H1 (cell line): ENCODE results near the gene SYT14.

Source experiments
- ASH2L ChIP-seq: fragments of 200-600, 300-600 bp; sonication (generic); IDR thresholded peaks from one replicate; pipeline ENCODE4 v1.7.1; 2017; ENCODE audit warnings: low read length
- BCL11A ChIP-seq, 2 experiments: IDR thresholded peaks; one replicate each; pipeline ENCODE4 v1.6.1; 2011; ENCODE audit warnings: low read depth in 2 of 2, low read length in 2 of 2, mild to moderate bottlenecking in 2 of 2
- KDM1A ChIP-seq: fragments of 200-600, 300-600 bp; sonication (generic); IDR thresholded peaks from 2 replicates; pipeline ENCODE4 v1.7.1; 2016; ENCODE audit warnings: mild to moderate bottlenecking, low read length, borderline replicate concordance
- SIRT6 ChIP-seq: IDR thresholded peaks from one replicate; pipeline ENCODE4 v1.7.1; 2012; ENCODE audit warnings: low read length, inconsistent platforms
- SP1 ChIP-seq: IDR thresholded peaks from 2 replicates; pipeline ENCODE4 v1.6.1; 2011; ENCODE audit warnings: low read depth, low read length
- TF ChIP-seq, protein P1 (sequence below), 3 experiments: IDR thresholded peaks; 1 replicate in 2 of 3; 2 replicates in 1 of 3; pipeline versions ENCODE4 v1.5.1 to v1.6.1; 2011; ENCODE audit warnings: low read length in 3 of 3, mild to moderate bottlenecking in 3 of 3, inconsistent platforms in 2 of 3, low read depth in 1 of 3, moderate library complexity in 1 of 3; ENCODE audit not compliant: insufficient read depth in 1 of 3; ENCODE audit errors: control extremely low read depth in 1 of 3

- TF ChIP-seq, protein P1, sequence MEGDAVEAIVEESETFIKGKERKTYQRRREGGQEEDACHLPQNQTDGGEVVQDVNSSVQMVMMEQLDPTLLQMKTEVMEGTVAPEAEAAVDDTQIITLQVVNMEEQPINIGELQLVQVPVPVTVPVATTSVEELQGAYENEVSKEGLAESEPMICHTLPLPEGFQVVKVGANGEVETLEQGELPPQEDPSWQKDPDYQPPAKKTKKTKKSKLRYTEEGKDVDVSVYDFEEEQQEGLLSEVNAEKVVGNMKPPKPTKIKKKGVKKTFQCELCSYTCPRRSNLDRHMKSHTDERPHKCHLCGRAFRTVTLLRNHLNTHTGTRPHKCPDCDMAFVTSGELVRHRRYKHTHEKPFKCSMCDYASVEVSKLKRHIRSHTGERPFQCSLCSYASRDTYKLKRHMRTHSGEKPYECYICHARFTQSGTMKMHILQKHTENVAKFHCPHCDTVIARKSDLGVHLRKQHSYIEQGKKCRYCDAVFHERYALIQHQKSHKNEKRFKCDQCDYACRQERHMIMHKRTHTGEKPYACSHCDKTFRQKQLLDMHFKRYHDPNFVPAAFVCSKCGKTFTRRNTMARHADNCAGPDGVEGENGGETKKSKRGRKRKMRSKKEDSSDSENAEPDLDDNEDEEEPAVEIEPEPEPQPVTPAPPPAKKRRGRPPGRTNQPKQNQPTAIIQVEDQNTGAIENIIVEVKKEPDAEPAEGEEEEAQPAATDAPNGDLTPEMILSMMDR (IDR thresholded peaks at IDR 0.05; ENCODE audit: control extremely low read depth in 1 of 3, insufficient read depth in 1 of 3, low read depth in 1 of 3, low read length in 3 of 3): no peak
- no peak for TF ChIP-seq SIRT6
- no peak for TF ChIP-seq BCL11A (IDR thresholded peaks at IDR 0.05; ENCODE audit: low read depth in 2 of 2, low read length in 2 of 2)
- TF ChIP-seq SP1: no peak
- TF ChIP-seq ASH2L: no peak
- no peak for TF ChIP-seq KDM1A
These were observed 263.7 kb downstream of the SYT14 start for GRCh38 chr1:210201681-210202080.
